Stomach (tissue), 9 donors: ENCODE data around the gene IL2RA. TPM values are rescaled to one million over a fixed set of nuclear protein-coding genes. Genes with fewer than 3 reads are reported as not detected.
"Not testable (repeated sequence)": the region's sequence is repeated elsewhere in the genome, so short reads cannot be mapped to it uniquely, and the experiment has no call there.

ENCODE experiments used
- DNase-seq, 2 donors: peaks; one replicate each; pipeline versions ENCODE4 v3.0.0 to v3.0.0-alpha.2; 2013 to 2019
- H3K27ac ChIP-seq, 5 donors: fragments of 200-600 bp in 4 of 5; sonication (generic) in 4 of 5; one replicate each; pipeline ENCODE4 v1.5.1; 2013 to 2019; ENCODE audit warnings: mild to moderate bottlenecking in 1 of 5, moderate library complexity in 1 of 5
- H3K27me3 ChIP-seq, 3 donors: fragments of 200-600 bp; sonication (generic); one replicate each; pipeline ENCODE4 v1.5.1; 2017 to 2019; ENCODE audit warnings: mixed run types in 1 of 3
- H3K36me3 ChIP-seq, 4 donors: fragments of 200-600 bp; sonication (generic); 1 replicate in 3 of 4; 2 replicates in 1 of 4; pipeline ENCODE4 v1.5.1; 2016 to 2019
- H3K4me1 ChIP-seq, 4 donors: fragments of 200-600 bp; sonication (generic); one replicate each; pipeline ENCODE4 v1.5.1; 2016 to 2019
- H3K4me3 ChIP-seq, 4 donors: fragments of 200-600 bp; sonication (generic) in 3 of 4; one replicate each; pipeline ENCODE4 v1.5.1; 2016 to 2019; ENCODE audit warnings: mild to moderate bottlenecking in 1 of 4
- H3K9me3 ChIP-seq, 4 donors: fragments of 200-600 bp; sonication (generic); one replicate each; pipeline ENCODE4 v1.5.1; 2016 to 2019
- CTCF ChIP-seq, 7 experiments: fragments of 450-650 bp in 4 of 7; fragments of 200-600 bp in 3 of 7; sonication (generic) in 3 of 7; IDR thresholded peaks; one replicate each; pipeline ENCODE4 v1.5.1; 2016 to 2019; ENCODE audit warnings: antibody characterized with exemption in 7 of 7, control low read depth in 2 of 7, mild to moderate bottlenecking in 1 of 7
- EP300 ChIP-seq: sonication (generic); formaldehyde crosslinking; IDR thresholded peaks from one replicate; pipeline ENCODE4 v1.6.1; 2017; ENCODE audit warnings: antibody characterized with exemption
- POLR2A ChIP-seq, 4 donors: fragments of 450-650 bp; IDR thresholded peaks; one replicate each; pipeline ENCODE4 v1.6.1; 2016; ENCODE audit warnings: antibody characterized with exemption in 4 of 4, control low read depth in 2 of 4, mild to moderate bottlenecking in 1 of 4, moderate library complexity in 1 of 4
- POLR2AphosphoS5 ChIP-seq, 3 donors: sonication (generic); formaldehyde crosslinking; IDR thresholded peaks; one replicate each; pipeline ENCODE4 v1.6.1; 2016; ENCODE audit warnings: antibody characterized with exemption in 3 of 3
- WGBS, 5 donors: extraction: QIAGEN DNeasy Blood & Tissue Kit in 3 of 5; methylation state at CpG; one replicate each; pipeline versions ENCODE4 v1.1.5 to v1.1.7; 2013 to 2018; 5-methylcytosine and 5-hydroxymethylcytosine counted together
- intact Hi-C: fragments of 100-400 bp; cut with DNase I; formaldehyde crosslinking; loops from one replicate; pipeline ENCODE4 v1.15.1; 2023; ENCODE audit warnings: low total_unique reads
- polyA plus RNA-seq, 3 donors: library from polyadenylated mRNA; stranded (reverse); fragments of 200-250 nt; gene quantifications; one replicate each; pipeline ENCODE4 v1.2.3, GENCODE V29; 2013
- total RNA-seq, 5 donors: library from RNA; depleted of rRNA; stranded (reverse); fragments of >200 nt; gene quantifications; one replicate each; pipeline versions ENCODE4 v1.1.0 to v1.2.3, GENCODE V29; 2014 to 2016
- donor health status: healthy with polysubstance abuse.
- donor health status: Bipolar disorder and iron deficiency.
- donor health status: healthy.

Gene IL2RA
- total and polyA plus RNA-seq, 8 donors = 0.45 to 2.3 (median 0.95) TPM; not detected in 2

- no peaks in the 10 kb centered on the region for H3K9me3 ChIP-seq
- peak in 1 of 2 donors; percentile 9 for DNase-seq
- TF ChIP-seq CTCF (IDR thresholded peaks at IDR 0.05) (no peak), EP300 (no peak), POLR2A (IDR thresholded peaks at IDR 0.05) (no peak), POLR2AphosphoS5 (IDR thresholded peaks at IDR 0.05) (peak in 1 of 3 donors; percentile 23)
Observed at GRCh38 chr10:6065835-6066234, 3.7 kb upstream of the IL2RA start.

GRCh38 chr10:6065406-6065805 lies 3.2 kb upstream of the IL2RA start:
- Histone ChIP-seq H3K4me3 (no peak overlapping the region), H3K36me3 (no peaks in the 10 kb centered on the region), H3K4me1 (peaks cover 0 to 19% (median 0%) of the 10 kb centered on the region in 4 donors), H3K27me3 (no peaks in the 10 kb centered on the region), H3K27ac (peak overlapping the region in 3 of 5 donors; percentile 37 to 57 (median 52)), H3K9me3 (no peaks in the 10 kb centered on the region)
- peak in 1 of 2 donors; percentile 15 for DNase-seq
- 78 to 93% (median 91%) methylated on average over 3 of the region's 3 CpGs for WGBS, 5 donors
- intact Hi-C loops = no loop called here
- no peak for TF ChIP-seq POLR2A (IDR thresholded peaks at IDR 0.05)
- TF ChIP-seq EP300 = no peak
- TF ChIP-seq POLR2AphosphoS5 (IDR thresholded peaks at IDR 0.05) = no peak
- TF ChIP-seq CTCF (IDR thresholded peaks at IDR 0.05) = no peak

More at GRCh38 chr10:6065835-6066234, 3.7 kb upstream of the IL2RA start:
- Histone ChIP-seq H3K27me3 (no peaks in the 10 kb centered on the region), H3K4me1 (peaks cover 0 to 19% (median 0%) of the 10 kb centered on the region in 4 donors), H3K36me3 (no peaks in the 10 kb centered on the region), H3K4me3 (no peak overlapping the region), H3K27ac (peak overlapping the region in 4 of 5 donors; percentile 33 to 57 (median 49))
- 52 to 67% (median 55%) methylated on average over 4 of the region's 4 CpGs for WGBS, 5 donors
- intact Hi-C loops = no loop called here

- H3K27ac ChIP-seq, H3K4me3 ChIP-seq, H3K36me3 ChIP-seq, H3K9me3 ChIP-seq, H3K27me3 ChIP-seq, intact Hi-C loops, DNase-seq: not testable (repeated sequence)
- H3K4me1 ChIP-seq = peaks cover 0 to 19% (median 0%) of the 10 kb centered on the region in 4 donors
- 90 to 98% (median 95%) methylated on average over 3 of the region's 3 CpGs for WGBS, 5 donors
Observed at GRCh38 chr10:6064726-6065125, 2.6 kb upstream of the IL2RA start.

- Histone ChIP-seq H3K9me3 (no peaks in the 10 kb centered on the region), H3K4me1 (peaks cover 0 to 19% (median 0%) of the 10 kb centered on the region in 4 donors), H3K36me3 (no peaks in the 10 kb centered on the region), H3K4me3 (no peak overlapping the region), H3K27ac (no peak overlapping the region), H3K27me3 (no peaks in the 10 kb centered on the region)
- WGBS, 5 donors = 88 to 96% (median 93%) methylated on average over 7 of the region's 7 CpGs
- TF ChIP-seq POLR2A (IDR thresholded peaks at IDR 0.05) (no peak), POLR2AphosphoS5 (IDR thresholded peaks at IDR 0.05) (no peak), CTCF (IDR thresholded peaks at IDR 0.05) (no peak), EP300 (no peak)
- intact Hi-C loops = no loop called here
- DNase-seq = peak in 1 of 2 donors; percentile 8
Observed at GRCh38 chr10:6064119-6064518, 2.0 kb upstream of the IL2RA start.

GRCh38 chr10:6061056-6061455 lies 1.1 kb downstream of the IL2RA start:
- no peak overlapping the region for H3K27ac ChIP-seq
- TF ChIP-seq POLR2AphosphoS5 (IDR thresholded peaks at IDR 0.05) = no peak
- TF ChIP-seq POLR2A (IDR thresholded peaks at IDR 0.05) = no peak
- no peak for TF ChIP-seq EP300
- no peak for TF ChIP-seq CTCF (IDR thresholded peaks at IDR 0.05)
- H3K27me3 ChIP-seq = no peaks in the 10 kb centered on the region
- peak overlapping the region in 2 of 4 donors; percentile 7 to 13 for H3K4me3 ChIP-seq
- H3K9me3 ChIP-seq = no peaks in the 10 kb centered on the region
- H3K36me3 ChIP-seq = no peaks in the 10 kb centered on the region
- peak in 1 of 2 donors; percentile 5 for DNase-seq
- peaks cover 0 to 5% (median 0%) of the 10 kb centered on the region in 4 donors for H3K4me1 ChIP-seq
- intact Hi-C loops = no loop called here
- WGBS, 5 donors = 71 to 87% (median 81%) methylated on average over 8 of the region's 8 CpGs
